WTC11 (cell line): ENCODE measurements around the gene CD207. TPM values are rescaled to one million over a fixed set of nuclear protein-coding genes. Genes with fewer than 3 reads are reported as not detected.
"Not testable (repeated sequence)": the region's sequence is repeated elsewhere in the genome, so short reads cannot be mapped to it uniquely, and the experiment has no call there.

Experiments used
- ATAC-seq: fragments of 200-7000 bp; cut with Tn5 transposase; 2 replicates; pipeline ENCODE4 v1.10.0; 2021; ENCODE audit warnings: mild to moderate bottlenecking, moderate library complexity
- CTCF ChIA-PET: fragments of 300-600 bp; sonication (Branson Sonifier 250); formaldehyde crosslinking; loops from one replicate; lab custom pipeline; 2021; ENCODE audit warnings: antibody characterized with exemption; lab: Charles Lee
- POLR2A ChIA-PET: fragments of 350-600 bp; sonication (Branson Sonifier 250); formaldehyde crosslinking; loops from one replicate; lab custom pipeline; 2021; ENCODE audit warnings: antibody characterized with exemption; lab: Charles Lee
- DNase-seq: peaks from one replicate; pipeline ENCODE4 v3.0.0; 2021; ENCODE audit warnings: low spot score
- H3K27ac Mint-ChIP-seq: 2 replicates; pipeline ENCODE4 v1.8.0; 2021; ENCODE audit warnings: mixed read lengths
- H3K27me3 Mint-ChIP-seq: 2 replicates; pipeline ENCODE4 v1.8.0; 2021; ENCODE audit warnings: low read depth, mild to moderate bottlenecking, moderate library complexity, mixed read lengths
- H3K36me3 Mint-ChIP-seq: 2 replicates; pipeline ENCODE4 v1.8.0; 2021; ENCODE audit warnings: mixed read lengths
- H3K4me1 Mint-ChIP-seq: 2 replicates; pipeline ENCODE4 v1.8.0; 2022; ENCODE audit warnings: mixed read lengths
- H3K4me3 Mint-ChIP-seq: 2 replicates; pipeline ENCODE4 v1.8.0; 2021; ENCODE audit warnings: mild to moderate bottlenecking, moderate library complexity, mixed read lengths
- H3K9me3 Mint-ChIP-seq: 2 replicates; pipeline ENCODE4 v1.8.0; 2021; ENCODE audit warnings: mixed read lengths
- ATF2 ChIP-seq: sonication (generic); formaldehyde crosslinking; IDR thresholded peaks from 2 replicates; pipeline ENCODE4 v1.8.1; 2022; ENCODE audit warnings: low read depth, missing genetic modification reagents, borderline replicate concordance
- ETV6 ChIP-seq: sonication (generic); formaldehyde crosslinking; IDR thresholded peaks from 2 replicates; pipeline ENCODE4 v1.8.1; 2022; ENCODE audit warnings: mild to moderate bottlenecking, missing genetic modification reagents
- GRHL2 ChIP-seq: fragments of 250-450 bp; sonication (Bioruptor Pico); IDR thresholded peaks from 2 replicates; pipeline ENCODE4 v1.8.0; 2022; ENCODE audit warnings: mild to moderate bottlenecking, moderate library complexity; ENCODE audit not compliant: insufficient replicate concordance, severe bottlenecking
- JUN ChIP-seq: sonication (generic); formaldehyde crosslinking; IDR thresholded peaks from 2 replicates; pipeline ENCODE4 v1.8.0; 2023; ENCODE audit warnings: mild to moderate bottlenecking, missing genetic modification reagents
- MLX ChIP-seq: sonication (generic); formaldehyde crosslinking; IDR thresholded peaks from 2 replicates; pipeline ENCODE4 v1.8.1; 2023; ENCODE audit warnings: mild to moderate bottlenecking, missing genetic modification reagents, moderate library complexity
- MXD4 ChIP-seq: fragments of 250-450 bp; sonication (Bioruptor Pico); IDR thresholded peaks from 2 replicates; pipeline ENCODE4 v1.8.0; 2021; ENCODE audit warnings: mild to moderate bottlenecking, moderate library complexity, borderline replicate concordance
- NR1H2 ChIP-seq: sonication (generic); formaldehyde crosslinking; IDR thresholded peaks from 2 replicates; pipeline ENCODE4 v1.9.0; 2021; ENCODE audit warnings: mild to moderate bottlenecking, moderate library complexity, missing genetic modification reagents
- NR2C2 ChIP-seq: sonication (generic); formaldehyde crosslinking; IDR thresholded peaks from 2 replicates; pipeline ENCODE4 v1.8.0; 2022; ENCODE audit warnings: mild to moderate bottlenecking, missing genetic modification reagents
- SMAD4 ChIP-seq: sonication (generic); formaldehyde crosslinking; IDR thresholded peaks from 2 replicates; pipeline ENCODE4 v1.8.0; 2022; ENCODE audit warnings: mild to moderate bottlenecking, missing genetic modification reagents
- SP1 ChIP-seq: sonication (generic); formaldehyde crosslinking; conservative IDR thresholded peaks from 2 replicates; pipeline ENCODE4 v1.8.1; 2022; ENCODE audit warnings: missing genetic modification reagents
- ZNF281 ChIP-seq: sonication (generic); formaldehyde crosslinking; IDR thresholded peaks from 2 replicates; pipeline ENCODE4 v1.8.0; 2023; ENCODE audit warnings: mild to moderate bottlenecking, missing genetic modification reagents
- ZNF423 ChIP-seq: fragments of 250-450 bp; sonication (Bioruptor Pico); IDR thresholded peaks from 2 replicates; pipeline ENCODE4 v2.1.2; 2022; ENCODE audit warnings: mild to moderate bottlenecking, moderate library complexity
- total RNA-seq: library from RNA; stranded (reverse); gene quantifications from 3 replicates; pipeline ENCODE4 v1.2.3, GENCODE V29; 2021
- TF ChIP-seq, protein P1 (sequence below): fragments of 250-450 bp; sonication (Bioruptor Pico); conservative IDR thresholded peaks from 2 replicates; pipeline ENCODE4 v1.9.0; 2021; ENCODE audit warnings: mild to moderate bottlenecking
- TF ChIP-seq, protein P2 (sequence below): sonication (generic); formaldehyde crosslinking; conservative IDR thresholded peaks from 2 replicates; pipeline ENCODE4 v1.8.1; 2022; ENCODE audit warnings: mild to moderate bottlenecking, missing genetic modification reagents
- TF ChIP-seq, protein P3 (sequence below): fragments of 250-450 bp; sonication (Bioruptor Pico); IDR thresholded peaks from 2 replicates; pipeline ENCODE4 v1.9.0; 2021; ENCODE audit warnings: mild to moderate bottlenecking
- TF ChIP-seq, protein P4 (sequence below): fragments of 250-450 bp; sonication (Bioruptor Pico); IDR thresholded peaks from 2 replicates; pipeline ENCODE4 v1.8.0; 2021; ENCODE audit warnings: mild to moderate bottlenecking

Gene CD207
- total RNA-seq, 1 experiment from 2014 or later, result not detected

GRCh38 chr2:70799706-70800105 lies 35.9 kb downstream of the CD207 start (continued):
- TF ChIP-seq, protein P1, sequence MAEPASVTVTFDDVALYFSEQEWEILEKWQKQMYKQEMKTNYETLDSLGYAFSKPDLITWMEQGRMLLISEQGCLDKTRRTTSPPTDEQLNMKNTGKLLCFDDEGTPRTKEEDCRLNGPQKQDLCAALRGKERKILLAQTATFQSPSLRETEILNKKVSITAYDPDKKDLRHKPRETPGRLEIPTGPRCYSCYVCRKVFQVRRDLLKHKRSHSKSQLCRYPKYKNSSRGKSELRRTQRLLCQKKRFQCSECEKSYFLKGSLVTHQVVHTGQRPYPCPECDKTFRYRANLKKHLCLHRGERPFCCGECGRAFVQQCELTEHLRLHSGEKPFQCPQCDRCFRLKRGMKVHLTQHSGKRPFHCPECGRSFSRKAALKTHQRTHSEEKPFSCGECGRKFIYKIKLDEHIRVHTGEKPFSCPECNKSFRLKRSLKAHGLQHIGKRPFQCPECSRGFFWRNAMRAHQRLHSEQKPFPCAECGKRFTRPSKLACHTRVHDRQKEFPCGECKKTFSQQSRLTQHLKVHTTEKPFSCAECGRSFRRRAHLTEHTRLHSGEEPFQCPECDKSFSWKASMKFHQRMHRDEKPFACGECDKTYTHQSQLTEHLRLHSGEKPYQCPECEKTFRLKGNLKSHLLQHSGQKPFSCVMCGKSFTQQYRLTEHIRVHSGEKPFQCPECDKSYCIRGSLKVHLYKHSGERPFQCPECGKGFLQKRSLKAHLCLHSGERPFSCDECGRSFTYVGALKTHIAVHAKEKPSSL (CRISPR knock-in tag), result no peak
- TF ChIP-seq ATF2 (CRISPR knock-in tag), result no peak
- TF ChIP-seq, protein P2, sequence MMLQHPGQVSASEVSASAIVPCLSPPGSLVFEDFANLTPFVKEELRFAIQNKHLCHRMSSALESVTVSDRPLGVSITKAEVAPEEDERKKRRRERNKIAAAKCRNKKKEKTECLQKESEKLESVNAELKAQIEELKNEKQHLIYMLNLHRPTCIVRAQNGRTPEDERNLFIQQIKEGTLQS (CRISPR knock-in tag), result no peak
- TF ChIP-seq ETV6 (CRISPR knock-in tag), result no peak
- no peak for TF ChIP-seq GRHL2 (CRISPR knock-in tag)
- TF ChIP-seq, protein P3, sequence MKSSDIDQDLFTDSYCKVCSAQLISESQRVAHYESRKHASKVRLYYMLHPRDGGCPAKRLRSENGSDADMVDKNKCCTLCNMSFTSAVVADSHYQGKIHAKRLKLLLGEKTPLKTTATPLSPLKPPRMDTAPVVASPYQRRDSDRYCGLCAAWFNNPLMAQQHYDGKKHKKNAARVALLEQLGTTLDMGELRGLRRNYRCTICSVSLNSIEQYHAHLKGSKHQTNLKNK, result no peak
- TF ChIP-seq SMAD4 (CRISPR knock-in tag), result no peak
- no peak for TF ChIP-seq MXD4 (CRISPR knock-in tag)
- no peak for TF ChIP-seq NR2C2 (CRISPR knock-in tag)
- TF ChIP-seq MLX (CRISPR knock-in tag), result no peak
- TF ChIP-seq JUN (CRISPR knock-in tag), result no peak

- H3K4me1 Mint-ChIP-seq, DNase-seq, H3K4me3 Mint-ChIP-seq, ATAC-seq, CTCF ChIA-PET, H3K27ac Mint-ChIP-seq, POLR2A ChIA-PET: not testable (repeated sequence)
- H3K36me3 Mint-ChIP-seq, result peaks cover 12% of the 10 kb centered on the region
- H3K9me3 Mint-ChIP-seq, result peaks cover 25% of the 10 kb centered on the region
- H3K27me3 Mint-ChIP-seq, result peaks cover 97% of the 10 kb centered on the region
Measured at GRCh38 chr2:70797996-70798395, 37.6 kb downstream of the CD207 start.

- POLR2A ChIA-PET, result no interaction called here
Measured at GRCh38 chr2:70797506-70797905, 38.1 kb downstream of the CD207 start.

More at GRCh38 chr2:70797506-70797905, 38.1 kb downstream of the CD207 start:
- no peak overlapping the region for H3K4me3 Mint-ChIP-seq
- TF ChIP-seq SP1 (no peak), ZNF423 (CRISPR knock-in tag) (no peak), SMAD4 (CRISPR knock-in tag) (no peak), NR1H2 (CRISPR knock-in tag) (no peak), ZNF281 (CRISPR knock-in tag) (no peak)
- TF ChIP-seq, protein P4, sequence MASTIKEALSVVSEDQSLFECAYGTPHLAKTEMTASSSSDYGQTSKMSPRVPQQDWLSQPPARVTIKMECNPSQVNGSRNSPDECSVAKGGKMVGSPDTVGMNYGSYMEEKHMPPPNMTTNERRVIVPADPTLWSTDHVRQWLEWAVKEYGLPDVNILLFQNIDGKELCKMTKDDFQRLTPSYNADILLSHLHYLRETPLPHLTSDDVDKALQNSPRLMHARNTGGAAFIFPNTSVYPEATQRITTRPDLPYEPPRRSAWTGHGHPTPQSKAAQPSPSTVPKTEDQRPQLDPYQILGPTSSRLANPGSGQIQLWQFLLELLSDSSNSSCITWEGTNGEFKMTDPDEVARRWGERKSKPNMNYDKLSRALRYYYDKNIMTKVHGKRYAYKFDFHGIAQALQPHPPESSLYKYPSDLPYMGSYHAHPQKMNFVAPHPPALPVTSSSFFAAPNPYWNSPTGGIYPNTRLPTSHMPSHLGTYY (CRISPR knock-in tag), result no peak
- peaks cover 3% of the 10 kb centered on the region; the same call in 1 of the 2 replicates for H3K4me1 Mint-ChIP-seq
- CTCF ChIA-PET, result interaction anchor here (0.5 to 1.2 kb wide), 2 partner anchors 68 to 123 kb away, joined by 3 read pairs; no protein-coding TSS in a partner anchor
- no peak overlapping the region for H3K27ac Mint-ChIP-seq
- peaks cover 12% of the 10 kb centered on the region for H3K36me3 Mint-ChIP-seq
- DNase-seq, result no peak
- peaks cover 97% of the 10 kb centered on the region for H3K27me3 Mint-ChIP-seq
- ATAC-seq, result no peak
- peaks cover 25% of the 10 kb centered on the region for H3K9me3 Mint-ChIP-seq
